ENCODE measurements around the gene SNRPE. TPM values are rescaled to one million over a fixed set of nuclear protein-coding genes. Genes with fewer than 3 reads are reported as not detected.

Gene SNRPE
- total RNA-seq, 1 experiment from 2014 or later = 217 TPM

GRCh38 chr1:203873094-203873493 lies 11.7 kb downstream of the SNRPE start:
- Histone ChIP-seq H3K4me3 (ENCODE audit: low read depth in 2 of 2, low read length in 2 of 2) (no peak overlapping the region), H3K27me3 (ENCODE audit: control insufficient read depth, insufficient read depth, low read length) (no peaks in the 10 kb centered on the region), H3K9me3 (ENCODE audit: control insufficient read depth, insufficient read depth, low read depth, low read length) (no peaks in the 10 kb centered on the region), H3K4me1 (ENCODE audit: control insufficient read depth, insufficient read depth, low read length) (peaks cover 18% of the 10 kb centered on the region), H3K27ac (ENCODE audit: low read length) (no peak overlapping the region), H3K36me3 (ENCODE audit: control insufficient read depth, insufficient read depth, low read length) (peaks cover 18% of the 10 kb centered on the region; the same call in 1 of the 2 replicates)
- no TSS peak for BruUV-seq (replicated peaks)
- intact Hi-C loops (cut with micrococcal nuclease; ENCODE audit: unreplicated experiment) (no loop called here), in situ Hi-C loops (cut with HindIII; ENCODE audit: low pct_unique_long_range_greater_than_20kb, low sequenced_read_pairs) (loop anchor here (25.0 kb wide), 1 partner anchor 264 kb away; no protein-coding TSS in a partner anchor)
- ChIA-PET POLR2A (interaction anchor here (0.6 kb wide), 1 partner anchor 14 kb away, joined by 8 read pairs; no protein-coding TSS in a partner anchor), CTCF (interaction anchor here (0.5 to 1.3 kb wide), 3 partner anchors 256 to 338 kb away, joined by 3 to 8 read pairs (median 3); no protein-coding TSS in a partner anchor)
- no peak for DNase-seq (ENCODE audit: low read depth, low spot score)
- TF ChIP-seq REST (IDR thresholded peaks at IDR 0.05; ENCODE audit: insufficient read depth in 1 of 2, low read depth in 2 of 2, low read length in 1 of 2) = no peak
- TF ChIP-seq TCF7L2 (IDR thresholded peaks at IDR 0.05; ENCODE audit: low read depth, low read length) = no peak
- no peak for TF ChIP-seq CTCF (IDR thresholded peaks at IDR 0.05)
- ATAC-seq = no peak

- no peak for TF ChIP-seq TCF7L2 (IDR thresholded peaks at IDR 0.05; ENCODE audit: low read depth, low read length)
- TF ChIP-seq CTCF (IDR thresholded peaks at IDR 0.05) = no peak
- TF ChIP-seq REST (IDR thresholded peaks at IDR 0.05; ENCODE audit: insufficient read depth in 1 of 2, low read depth in 2 of 2, low read length in 1 of 2) = no peak
- TF ChIP-seq SIN3A (IDR thresholded peaks at IDR 0.05; ENCODE audit: borderline replicate concordance, insufficient read depth, low read depth, low read length) = no peak
- no peak for TF ChIP-seq POLR2AphosphoS5 (IDR thresholded peaks at IDR 0.05; ENCODE audit: low read depth, low read length)
- in situ Hi-C loops (cut with HindIII; ENCODE audit: low pct_unique_long_range_greater_than_20kb, low sequenced_read_pairs) (no loop called here), intact Hi-C loops (cut with micrococcal nuclease; ENCODE audit: unreplicated experiment) (no loop called here)
- H3K4me3 ChIP-seq (ENCODE audit: low read depth in 2 of 2, low read length in 2 of 2) = no peak overlapping the region
- CTCF ChIA-PET = no interaction called here
- H3K27ac ChIP-seq (ENCODE audit: low read length) = no peak overlapping the region
- H3K9me3 ChIP-seq (ENCODE audit: control insufficient read depth, insufficient read depth, low read depth, low read length) = no peaks in the 10 kb centered on the region
- H3K27me3 ChIP-seq (ENCODE audit: control insufficient read depth, insufficient read depth, low read length) = no peaks in the 10 kb centered on the region
- POLR2A ChIA-PET = no interaction called here
- BruUV-seq (replicated peaks) = no TSS peak
- DNase-seq (ENCODE audit: low read depth, low spot score) = no peak
- no peak for ATAC-seq
- no peaks in the 10 kb centered on the region for H3K4me1 ChIP-seq (ENCODE audit: control insufficient read depth, insufficient read depth, low read length)
- H3K36me3 ChIP-seq (ENCODE audit: control insufficient read depth, insufficient read depth, low read length) = no peaks in the 10 kb centered on the region
Observed at GRCh38 chr1:203878422-203878821, 17.0 kb downstream of the SNRPE start.

Measured in Panc1 (cell line).